Adrenal gland (tissue), 12 donors: ENCODE results near the gene PRR19. TPM values are rescaled to one million over a fixed set of nuclear protein-coding genes. Genes with fewer than 3 reads are reported as not detected.
A peak's percentile ranks its signal among the peaks of the same experiment; 100 is the strongest.

ENCODE experiments used
- DNase-seq, 7 donors: peaks; one replicate each; pipeline ENCODE4 v3.0.0-alpha.2; 2019 to 2020
- H3K27ac ChIP-seq, 5 donors: fragments of 200-600 bp; sonication (generic) in 4 of 5; 1 replicate in 3 of 5; 2 replicates in 2 of 5; pipeline versions ENCODE4 v1.5.1 to v1.8.0; 2016 to 2020; ENCODE audit warnings: mild to moderate bottlenecking in 1 of 5
- H3K27me3 ChIP-seq: fragments of 200-600 bp; 2 replicates; pipeline ENCODE4 v1.8.0; 2021
- H3K36me3 ChIP-seq, 2 donors: fragments of 200-600 bp; replicated peaks in 1 of 2; 1 replicate in 1 of 2; 2 replicates in 1 of 2; pipeline versions ENCODE4 v1.5.1 to v1.8.0; 2018 to 2022
- H3K4me1 ChIP-seq, 2 donors: fragments of 200-600 bp; replicated peaks in 1 of 2; 1 replicate in 1 of 2; 2 replicates in 1 of 2; pipeline versions ENCODE4 v1.5.1 to v1.8.0; 2018 to 2021
- H3K4me3 ChIP-seq, 4 donors: fragments of 200-600 bp; sonication (generic) in 3 of 4; one replicate each; pipeline ENCODE4 v1.5.1; 2016 to 2018
- H3K9me3 ChIP-seq, 3 donors: fragments of 200-600 bp; sonication (generic) in 1 of 3; replicated peaks in 1 of 3; 1 replicate in 2 of 3; 2 replicates in 1 of 3; pipeline versions ENCODE4 v1.5.1 to v1.8.0; 2016 to 2021
- CTCF ChIP-seq, 6 experiments: fragments of 450-650 bp in 4 of 6; fragments of 200-600 bp in 2 of 6; sonication (generic) in 1 of 6; IDR thresholded peaks; 1 replicate in 5 of 6; 2 replicates in 1 of 6; pipeline versions ENCODE4 v1.5.1 to v1.8.0; 2016 to 2021; ENCODE audit warnings: antibody characterized with exemption in 6 of 6, mild to moderate bottlenecking in 2 of 6, moderate library complexity in 1 of 6
- POLR2A ChIP-seq, 2 donors: fragments of 450-650 bp; IDR thresholded peaks; one replicate each; pipeline ENCODE4 v1.6.1; 2017; ENCODE audit warnings: antibody characterized with exemption in 2 of 2, mild to moderate bottlenecking in 2 of 2, moderate library complexity in 1 of 2
- WGBS, 4 donors: extraction: QIAGEN DNeasy Blood & Tissue Kit in 2 of 4; methylation state at CpG; one replicate each; pipeline versions ENCODE4 v1.1.5 to v1.1.7; 2013 to 2017; 5-methylcytosine and 5-hydroxymethylcytosine counted together
- intact Hi-C, 2 donors: fragments of 100-400 bp; cut with DNase I; formaldehyde crosslinking; loops; one replicate each; pipeline versions ENCODE4 v1.14.1 to v1.15.0; 2022 to 2023
- polyA plus RNA-seq, 3 donors: library from polyadenylated mRNA; stranded (reverse); fragments of 200-250 nt in 2 of 3; fragments of 350-450 nt in 1 of 3; fragmentation: Illumina TruSeq in 1 of 3; extraction: RNeasy Lipid Tissue Mini Kit (QIAGEN cat#74804) in 1 of 3; gene quantifications; one replicate each; pipeline ENCODE4 v1.2.3, GENCODE V29; 2013 to 2014
- total RNA-seq, 9 donors: library from RNA; depleted of rRNA in 4 of 9; stranded (reverse); fragments of >200 nt in 4 of 9; fragments of 120-200 nt in 1 of 9; fragmentation: NEBNext Ultra II Directional in 1 of 9; extraction: Animal tissue kit (Norgen Biotek cat#: 25700) in 1 of 9; gene quantifications; one replicate each; pipeline versions ENCODE4 v1.1.0 to v1.2.4, GENCODE V29; 2013 to 2023
- donor health status: healthy with polysubstance abuse.
- donor health status: Bipolar disorder and iron deficiency.
- donor health status: DM: yes; HTN: yes; CAD: no.
- donor health status: DM: no; HTN: no; CAD: no.
- donor health status: DM: no; HTN: no; CAD: no.
- donor health status: DM: yes; HTN: yes; CAD: no.

Gene PRR19
- total and polyA plus RNA-seq, 12 donors: 0.51 to 2.5 (median 1.5) TPM

GRCh38 chr19:42290523-42291434, 11.2 kb upstream of the PRR19 start:
- 85 to 91% (median 88%) methylated on average over 12 to 31 of the region's 31 CpGs for WGBS, 4 donors
- H3K4me1 ChIP-seq: peaks cover 12 to 13% of the 10 kb centered on the region in 2 donors
- intact Hi-C loops: loop anchor here (5.0 kb wide), 1 partner anchor 43 kb away; no protein-coding TSS in a partner anchor
- H3K27me3 ChIP-seq: no peaks in the 10 kb centered on the region
- no peak overlapping the region for H3K27ac ChIP-seq
- TF ChIP-seq CTCF (IDR thresholded peaks at IDR 0.05) (peak in 5 of 6 experiments; percentile 23 to 39 (median 33)), POLR2A (IDR thresholded peaks at IDR 0.05) (no peak)
- H3K4me3 ChIP-seq: no peak overlapping the region
- peaks cover 0 to 85% of the 10 kb centered on the region in 2 donors for H3K36me3 ChIP-seq
- H3K9me3 ChIP-seq: no peaks in the 10 kb centered on the region
- DNase-seq: peak in 1 of 7 donors; percentile 36

DNA sequence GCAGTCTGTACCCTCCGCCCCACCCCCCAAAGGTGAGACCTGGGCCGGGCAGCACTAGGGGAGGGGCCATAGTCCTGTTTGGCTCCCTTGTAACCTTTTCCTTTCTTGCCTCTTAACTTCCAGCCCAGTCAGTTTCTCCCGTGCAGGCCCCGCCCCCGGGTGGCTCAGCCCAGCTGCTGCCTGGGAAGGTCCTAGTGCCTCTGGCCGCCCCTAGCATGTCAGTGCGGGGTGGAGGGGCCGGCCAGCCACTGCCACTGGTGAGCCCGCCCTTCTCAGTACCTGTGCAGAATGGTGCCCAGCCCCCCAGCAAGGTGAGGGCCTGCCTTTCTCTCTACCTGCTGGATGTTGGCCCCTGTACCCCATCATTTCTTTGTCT, 10.5 kb upstream of the PRR19 start:
- TF ChIP-seq POLR2A (IDR thresholded peaks at IDR 0.05) (no peak), CTCF (IDR thresholded peaks at IDR 0.05) (no peak)
- peaks cover 5 to 6% of the 10 kb centered on the region in 2 donors for H3K4me1 ChIP-seq
- peak in 2 of 7 donors; percentile 25 to 27 for DNase-seq
- peaks cover 0 to 85% of the 10 kb centered on the region in 2 donors for H3K36me3 ChIP-seq
- H3K27ac ChIP-seq: no peak overlapping the region
- intact Hi-C loops: loop anchor here (5.0 kb wide), 1 partner anchor 44 kb away; no protein-coding TSS in a partner anchor
- no peaks in the 10 kb centered on the region for H3K9me3 ChIP-seq
- H3K4me3 ChIP-seq: no peak overlapping the region
- no peaks in the 10 kb centered on the region for H3K27me3 ChIP-seq
- 62 to 67% (median 63%) methylated on average over 9 of the region's 9 CpGs for WGBS, 4 donors

GRCh38 chr19:42292042-42292960, 9.6 kb upstream of the PRR19 start:
- H3K27me3 ChIP-seq: no peaks in the 10 kb centered on the region
- no peak overlapping the region for H3K4me3 ChIP-seq
- H3K4me1 ChIP-seq: no peaks in the 10 kb centered on the region
- H3K36me3 ChIP-seq: peaks cover 0 to 80% of the 10 kb centered on the region in 2 donors
- intact Hi-C loops: loop anchor here (5.0 kb wide), 1 partner anchor 45 kb away; no protein-coding TSS in a partner anchor
- no peak for TF ChIP-seq POLR2A (IDR thresholded peaks at IDR 0.05)
- TF ChIP-seq CTCF (IDR thresholded peaks at IDR 0.05): no peak
- H3K27ac ChIP-seq: no peak overlapping the region
- H3K9me3 ChIP-seq: no peaks in the 10 kb centered on the region
- WGBS, 4 donors: 85 to 94% (median 92%) methylated on average over 13 to 27 of the region's 27 CpGs
- peak in 1 of 7 donors; percentile 17 for DNase-seq

- intact Hi-C loops: loop anchor here (5.0 kb wide), 1 partner anchor 46 kb away; no protein-coding TSS in a partner anchor
- peak in 1 of 7 donors; percentile 26 for DNase-seq
- WGBS, 4 donors: 85 to 89% (median 86%) methylated on average over 3 to 14 of the region's 14 CpGs
- Histone ChIP-seq H3K4me3 (no peak overlapping the region), H3K9me3 (no peaks in the 10 kb centered on the region), H3K27ac (no peak overlapping the region), H3K4me1 (no peaks in the 10 kb centered on the region), H3K27me3 (no peaks in the 10 kb centered on the region), H3K36me3 (peaks cover 0 to 73% of the 10 kb centered on the region in 2 donors)
- TF ChIP-seq POLR2A (IDR thresholded peaks at IDR 0.05) (no peak), CTCF (IDR thresholded peaks at IDR 0.05) (no peak)
These were observed 9.0 kb upstream of the PRR19 start for GRCh38 chr19:42292963-42293362.
